Measurements from ENCODE around the gene PDE8A.

Gene PDE8A, protein sequence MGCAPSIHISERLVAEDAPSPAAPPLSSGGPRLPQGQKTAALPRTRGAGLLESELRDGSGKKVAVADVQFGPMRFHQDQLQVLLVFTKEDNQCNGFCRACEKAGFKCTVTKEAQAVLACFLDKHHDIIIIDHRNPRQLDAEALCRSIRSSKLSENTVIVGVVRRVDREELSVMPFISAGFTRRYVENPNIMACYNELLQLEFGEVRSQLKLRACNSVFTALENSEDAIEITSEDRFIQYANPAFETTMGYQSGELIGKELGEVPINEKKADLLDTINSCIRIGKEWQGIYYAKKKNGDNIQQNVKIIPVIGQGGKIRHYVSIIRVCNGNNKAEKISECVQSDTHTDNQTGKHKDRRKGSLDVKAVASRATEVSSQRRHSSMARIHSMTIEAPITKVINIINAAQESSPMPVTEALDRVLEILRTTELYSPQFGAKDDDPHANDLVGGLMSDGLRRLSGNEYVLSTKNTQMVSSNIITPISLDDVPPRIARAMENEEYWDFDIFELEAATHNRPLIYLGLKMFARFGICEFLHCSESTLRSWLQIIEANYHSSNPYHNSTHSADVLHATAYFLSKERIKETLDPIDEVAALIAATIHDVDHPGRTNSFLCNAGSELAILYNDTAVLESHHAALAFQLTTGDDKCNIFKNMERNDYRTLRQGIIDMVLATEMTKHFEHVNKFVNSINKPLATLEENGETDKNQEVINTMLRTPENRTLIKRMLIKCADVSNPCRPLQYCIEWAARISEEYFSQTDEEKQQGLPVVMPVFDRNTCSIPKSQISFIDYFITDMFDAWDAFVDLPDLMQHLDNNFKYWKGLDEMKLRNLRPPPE

DNA sequence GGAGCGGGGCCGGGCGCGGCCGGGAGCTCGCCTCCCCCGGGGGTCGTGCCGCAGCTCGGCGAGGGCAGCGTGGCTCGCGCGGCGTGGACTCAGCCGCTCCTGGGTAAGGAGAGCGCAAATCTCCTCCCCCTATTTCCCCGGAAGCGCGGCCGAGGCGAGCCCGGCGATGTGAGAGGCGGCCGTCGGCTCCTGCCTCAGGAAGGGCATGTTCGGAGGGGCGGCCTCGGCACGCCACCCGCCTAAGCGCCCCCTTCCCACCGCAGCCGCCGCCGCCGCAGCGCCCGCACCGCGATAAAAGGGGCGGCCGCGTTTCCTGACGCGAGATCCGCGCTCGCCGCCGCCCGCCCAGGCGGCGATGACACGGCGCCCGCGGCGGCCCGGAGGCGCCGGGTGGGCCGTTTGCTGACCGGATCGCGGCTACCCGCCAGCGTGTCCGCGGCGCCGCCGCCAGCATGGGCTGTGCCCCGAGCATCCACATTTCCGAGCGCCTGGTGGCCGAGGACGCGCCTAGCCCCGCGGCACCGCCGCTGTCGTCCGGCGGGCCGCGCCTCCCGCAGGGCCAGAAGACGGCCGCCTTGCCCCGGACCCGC, at the start of gene PDE8A:
TSS of gene PDE8A (plus strand) at position 146 of the 590 bp plus-strand sequence. CDS start at position 453, 307 bp downstream.
- no peak for DNase-seq (ENCODE audit: low spot score)

DNA sequence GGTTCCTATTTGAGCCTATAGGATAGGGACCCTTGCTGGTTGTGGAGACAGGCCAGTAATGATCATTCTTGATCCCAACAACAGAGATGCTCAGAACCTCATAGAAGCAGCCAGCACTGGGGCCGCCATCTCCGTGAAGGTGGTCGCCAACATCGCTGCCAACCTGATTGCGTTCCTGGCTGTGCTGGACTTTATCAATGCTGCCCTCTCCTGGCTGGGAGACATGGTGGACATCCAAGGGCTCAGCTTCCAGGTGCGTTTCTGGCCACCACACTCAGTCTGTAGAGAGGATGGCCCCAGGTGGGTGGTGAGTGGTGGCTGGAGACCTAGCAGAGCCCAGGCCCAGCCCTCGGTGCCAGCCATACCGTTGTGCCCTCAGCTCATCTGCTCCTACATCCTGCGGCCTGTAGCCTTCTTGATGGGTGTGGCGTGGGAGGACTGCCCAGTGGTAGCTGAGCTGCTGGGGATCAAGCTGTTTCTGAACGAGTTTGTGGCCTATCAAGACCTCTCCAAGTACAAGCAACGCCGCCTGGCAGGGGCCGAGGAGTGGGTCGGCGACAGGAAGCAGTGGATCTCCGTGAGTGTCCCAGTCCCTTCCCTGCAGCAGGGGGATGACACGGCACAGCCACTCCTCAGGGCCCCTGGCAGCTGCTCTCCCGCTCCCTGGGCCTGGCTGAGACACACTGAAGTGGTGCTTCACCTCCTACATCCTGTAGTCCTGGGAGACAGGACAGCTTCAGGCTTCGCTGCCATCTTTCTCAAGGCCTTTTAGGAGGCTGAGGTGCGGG, 46.5 kb upstream of the PDE8A start:
- no peak for DNase-seq (ENCODE audit: low spot score)

DNA sequence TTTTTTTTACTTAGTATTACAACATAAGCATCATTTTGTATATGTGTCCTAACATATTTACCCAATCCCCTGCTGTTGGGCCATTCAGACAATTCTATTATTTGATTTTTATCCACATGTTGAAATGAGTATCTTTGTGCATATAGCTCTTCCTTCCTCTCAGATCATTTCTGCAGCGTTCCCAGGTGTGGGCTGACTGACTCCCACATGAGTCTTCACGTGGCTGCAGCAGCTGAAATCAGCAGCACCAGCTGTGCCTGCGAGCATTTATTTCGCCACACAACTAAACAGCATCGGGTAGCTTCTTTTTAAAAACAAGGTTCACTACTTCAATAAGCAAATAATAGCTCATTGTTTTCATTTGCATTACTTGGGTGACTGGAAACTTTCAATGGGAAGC, 44.5 kb upstream of the PDE8A start:
- DNase-seq (ENCODE audit: low spot score), result no peak

DNA sequence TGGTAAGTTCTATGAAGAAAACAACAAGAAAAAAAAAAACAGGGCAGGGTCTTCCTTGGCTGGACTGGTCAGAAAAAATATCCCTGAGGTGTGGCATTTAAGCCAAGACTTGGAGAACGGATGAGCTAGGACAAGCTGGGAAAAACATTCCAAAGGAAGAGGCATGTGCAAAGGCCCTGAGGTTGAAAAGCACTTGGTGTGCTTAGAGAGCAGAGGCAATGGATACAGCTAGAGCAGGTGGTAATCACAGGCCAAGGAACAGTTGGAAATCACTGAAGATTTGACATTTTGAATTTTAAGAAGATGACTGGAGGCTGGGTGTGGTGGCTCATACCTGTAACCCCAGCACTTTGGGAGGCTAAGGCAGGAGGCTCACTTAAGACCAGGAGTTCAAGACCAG, 42.9 kb upstream of the PDE8A start:
- no peak for DNase-seq (ENCODE audit: low spot score)

DNA sequence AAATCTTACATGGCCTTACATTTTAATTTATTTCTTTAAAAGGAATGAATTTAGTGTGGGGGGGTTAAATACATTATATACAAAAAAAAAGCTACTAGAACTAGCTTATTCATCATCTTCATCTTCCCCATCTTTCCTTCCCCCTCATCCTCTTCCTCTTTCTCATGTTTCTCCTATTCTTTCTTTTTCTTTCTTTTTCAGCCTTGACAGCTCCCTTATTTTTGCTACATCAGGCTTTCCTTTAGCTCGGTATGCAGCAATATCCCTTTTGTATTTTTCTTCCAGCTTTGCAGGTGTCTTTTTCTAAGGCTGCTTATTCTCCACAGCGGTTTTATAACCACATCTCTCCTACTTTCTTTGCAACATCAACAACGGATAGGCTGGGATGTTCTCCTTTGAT, 41.3 kb upstream of the PDE8A start:
- no peak for DNase-seq (ENCODE audit: low spot score)

DNA sequence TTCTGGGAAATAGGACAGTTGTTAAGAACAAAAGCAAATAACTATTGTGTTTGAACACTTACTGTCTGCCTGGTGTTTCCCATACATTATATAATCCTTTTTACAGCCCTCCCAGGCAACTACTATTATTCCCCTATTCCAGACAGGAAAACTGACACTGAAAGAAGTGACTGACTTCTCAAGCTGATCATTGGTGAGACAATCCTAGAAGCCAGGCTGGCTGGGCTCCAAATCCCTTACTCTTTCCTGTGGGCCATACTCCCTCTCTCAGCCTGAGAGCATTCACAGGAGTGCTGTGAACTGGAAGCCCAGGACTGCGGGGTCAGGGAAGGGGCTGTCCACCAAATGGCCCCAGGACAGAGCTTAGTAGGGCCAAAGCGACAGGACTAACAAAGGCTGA, 39.2 kb upstream of the PDE8A start:
- no peak for DNase-seq (ENCODE audit: low spot score)

DNA sequence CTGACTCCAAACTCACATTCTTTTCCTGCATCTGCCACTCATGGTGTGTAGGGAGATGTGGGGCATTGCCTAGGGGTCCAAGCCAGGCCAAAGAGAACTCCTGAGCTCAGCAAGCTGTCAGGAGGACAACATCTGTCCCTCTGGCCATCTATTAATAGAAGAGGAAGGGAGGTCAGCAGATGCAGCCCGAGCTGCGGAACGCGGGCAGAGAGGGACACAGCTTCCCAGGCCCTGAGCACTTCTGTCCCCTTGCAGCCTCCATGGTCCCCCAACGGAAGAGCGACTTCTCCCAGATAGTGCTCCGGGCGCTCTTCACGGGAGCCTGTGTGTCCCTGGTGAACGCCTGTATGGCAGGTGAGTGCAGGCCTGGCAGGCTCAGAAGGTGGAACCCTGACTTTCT, 37.3 kb upstream of the PDE8A start:
- DNase-seq (ENCODE audit: low spot score), result no peak

DNA sequence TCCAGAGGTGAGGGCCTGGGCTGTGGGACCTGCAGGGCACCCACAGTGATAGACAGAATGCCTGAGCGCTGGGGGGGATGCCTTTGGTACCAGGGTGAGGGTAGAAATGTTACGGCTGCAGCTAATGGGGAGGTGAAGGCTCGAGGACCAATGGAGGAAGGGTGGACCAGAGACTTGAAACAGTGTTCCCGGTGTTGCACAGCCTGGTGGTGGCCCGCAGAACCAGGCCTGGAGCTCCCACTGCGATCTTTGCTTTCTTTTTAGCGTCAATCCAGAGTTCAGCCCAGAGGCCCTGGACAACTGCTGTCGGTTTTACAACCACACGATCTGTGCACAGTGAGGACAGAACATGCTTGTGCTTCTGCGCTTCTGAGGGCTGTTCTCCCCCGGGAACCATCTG, 36.8 kb upstream of the PDE8A start:
- no peak for DNase-seq (ENCODE audit: low spot score)

DNA sequence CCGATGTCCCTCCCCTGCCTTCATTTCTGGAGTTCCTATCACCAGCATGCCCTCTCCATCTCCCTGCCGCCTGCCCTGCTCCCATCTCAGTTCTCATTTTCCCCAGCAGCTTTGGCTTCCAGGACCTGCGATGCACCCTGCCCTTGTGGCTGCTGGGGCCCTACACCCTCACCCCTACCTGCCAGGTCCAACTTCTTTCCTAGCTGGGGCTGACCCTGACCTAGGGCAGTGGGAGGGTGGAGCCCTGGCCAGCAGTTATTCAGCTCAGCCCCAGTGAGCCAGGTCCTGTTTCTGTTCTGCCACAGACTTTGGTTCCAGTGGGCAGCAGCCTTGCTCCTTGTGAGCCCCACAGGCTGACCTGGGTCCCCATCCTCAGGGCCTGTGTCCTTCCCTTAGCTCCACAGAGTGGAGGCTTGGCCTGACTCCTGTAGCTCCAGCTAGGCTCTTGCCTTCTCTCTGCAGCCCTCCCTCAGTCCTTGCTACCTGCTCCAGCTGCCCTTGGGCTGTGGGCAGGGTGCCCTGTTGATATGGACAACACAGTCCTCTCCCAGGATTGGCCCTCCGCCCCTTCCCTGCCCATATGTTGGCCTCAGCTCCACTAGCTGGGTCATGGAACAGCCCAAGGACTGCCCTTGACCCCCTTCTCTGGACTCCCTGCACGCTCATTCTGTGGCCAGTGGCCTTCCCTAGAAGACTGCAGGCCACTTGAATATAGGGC, 34.7 kb upstream of the PDE8A start:
- no peak for DNase-seq (ENCODE audit: low spot score)

DNA sequence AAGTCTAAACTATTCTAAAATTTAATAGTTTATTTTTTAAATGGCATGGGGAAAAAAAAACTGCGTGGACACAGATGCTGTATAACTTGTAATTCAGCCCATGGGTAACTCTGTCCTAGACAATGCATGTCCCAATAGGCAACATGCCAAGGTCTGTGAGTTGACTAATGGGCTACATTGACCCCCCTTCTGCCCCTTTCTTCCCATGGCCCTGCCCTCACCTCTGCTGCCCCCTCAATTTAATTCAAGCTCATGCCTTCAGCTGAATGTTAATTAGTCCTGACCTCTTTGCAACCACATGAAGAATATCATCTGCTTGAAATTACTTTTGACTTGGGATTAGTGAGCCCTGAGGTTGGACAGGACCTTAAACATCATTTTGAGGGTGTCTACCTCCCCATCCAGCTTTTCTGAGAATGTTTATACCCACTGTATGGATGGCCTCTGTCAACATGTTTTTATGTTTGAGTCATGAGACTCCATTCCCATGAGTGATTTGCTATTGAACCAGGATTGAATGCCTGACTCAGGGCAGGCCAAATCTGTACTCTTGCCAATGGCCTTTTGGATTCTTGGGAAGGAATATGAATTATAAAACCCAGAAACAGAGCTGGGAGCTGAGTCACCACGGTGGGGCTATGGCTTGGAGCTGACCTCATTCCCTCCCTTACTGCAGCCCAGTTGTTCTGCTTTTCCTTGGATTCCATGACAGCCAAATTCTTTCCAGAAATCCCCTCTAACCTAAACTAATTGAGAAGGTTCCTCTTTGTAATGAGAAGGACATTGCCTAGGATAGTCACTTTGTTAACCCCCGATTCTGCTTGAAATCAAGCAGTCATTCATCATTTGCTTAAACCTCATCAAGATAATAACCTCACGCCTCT, 33.5 kb upstream of the PDE8A start:
- DNase-seq (ENCODE audit: low spot score), result peak; percentile 51

DNA sequence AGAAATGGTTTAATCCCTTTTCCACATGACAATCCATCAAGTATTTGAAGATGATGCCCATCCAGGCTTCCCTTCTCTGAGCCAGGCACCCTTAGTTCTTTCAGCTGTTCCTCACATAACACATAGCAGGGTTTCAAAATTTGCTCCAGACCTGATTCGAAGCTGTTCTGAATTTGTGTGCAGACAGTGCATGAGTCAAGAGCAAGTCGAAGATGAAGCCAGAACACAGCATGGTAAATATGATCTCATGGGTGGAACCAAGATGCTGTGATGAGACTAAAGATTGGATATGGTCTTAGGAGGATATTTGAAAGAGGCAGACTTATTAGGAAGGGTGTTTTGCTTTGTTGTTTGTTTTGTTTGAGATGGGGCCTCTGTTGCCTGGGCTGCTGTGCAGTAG, 32.6 kb upstream of the PDE8A start:
- DNase-seq (ENCODE audit: low spot score), result peak; percentile 24

DNA sequence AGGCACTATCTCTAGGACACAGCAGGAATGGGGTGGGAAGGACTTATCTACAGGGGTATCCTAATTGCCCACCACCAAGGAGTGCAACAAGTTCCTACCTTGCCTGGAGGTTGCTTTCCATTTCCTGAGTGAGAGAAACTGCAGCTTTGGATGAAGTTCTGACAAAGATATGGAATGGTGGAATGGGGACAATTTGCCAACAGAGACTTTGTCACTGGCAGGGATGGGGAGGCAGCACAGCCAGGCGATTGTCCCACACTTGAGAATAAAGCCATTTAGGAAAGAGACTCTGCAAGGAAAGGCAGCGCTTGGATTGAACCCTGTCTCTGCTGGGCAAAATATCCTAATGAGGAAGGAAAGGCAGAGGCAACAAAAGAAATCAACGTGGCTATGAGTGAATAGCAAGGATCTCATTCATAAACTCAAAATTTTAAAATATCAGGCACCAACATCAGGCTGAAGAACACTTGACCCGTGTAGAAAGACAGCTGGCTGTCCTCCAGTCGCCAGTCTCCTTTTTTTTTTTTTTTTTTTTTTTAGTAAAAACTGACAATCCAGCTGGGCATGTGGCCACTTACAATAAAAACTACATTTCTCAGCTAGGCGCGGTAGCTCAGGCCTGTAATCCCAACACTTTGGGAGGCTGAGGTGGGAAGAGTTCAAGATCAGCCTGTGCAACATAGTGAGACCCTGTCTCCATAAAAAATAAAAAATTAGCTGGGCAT, 31.6 kb upstream of the PDE8A start:
- peak; percentile 91 for DNase-seq (ENCODE audit: low spot score)

DNA sequence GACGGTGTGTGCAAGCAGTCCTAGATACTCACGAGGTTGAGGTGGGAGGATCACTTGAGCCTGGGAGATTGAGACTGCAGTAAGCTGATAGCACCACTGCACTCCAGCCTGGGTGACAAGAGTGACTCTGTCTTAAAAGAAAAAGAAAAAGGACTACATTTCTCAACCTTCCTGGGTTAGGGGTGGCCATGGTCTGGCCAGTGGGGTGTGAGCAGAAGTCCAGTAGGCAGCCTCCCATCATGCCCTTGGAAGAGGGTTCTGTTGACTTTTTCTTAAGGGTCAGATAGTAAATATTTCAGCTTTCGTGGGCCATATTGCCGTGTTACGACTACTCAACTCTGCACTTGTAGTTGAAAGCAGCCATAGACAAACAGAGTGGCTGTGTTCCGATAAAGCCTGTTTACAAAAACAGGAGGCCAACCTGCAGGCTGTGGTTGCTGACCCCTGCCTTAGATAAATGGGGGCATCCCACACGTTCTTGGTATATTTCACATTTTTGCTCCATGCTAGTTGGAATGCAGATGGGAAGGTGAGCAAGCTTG, 31.0 kb upstream of the PDE8A start:
- DNase-seq (ENCODE audit: low spot score), result no peak

DNA sequence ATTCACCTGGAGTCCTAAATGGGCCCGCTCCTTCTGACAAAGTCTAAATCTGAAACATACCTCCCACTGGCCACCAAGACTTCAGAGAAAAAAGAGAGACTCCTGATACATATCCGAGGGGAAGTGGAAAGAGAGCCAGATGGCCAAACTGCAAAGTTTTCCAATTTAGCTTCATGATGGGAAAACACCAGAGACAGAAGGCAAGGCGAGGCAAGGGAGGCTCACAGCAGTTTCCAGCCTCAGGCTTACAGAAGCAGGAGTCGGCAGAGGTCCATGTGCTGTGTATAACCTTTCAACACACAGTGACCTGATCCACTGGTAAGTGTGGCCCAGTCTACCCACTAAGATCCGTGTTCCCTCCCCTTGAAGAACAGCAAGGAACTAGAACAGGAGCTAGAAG, 29.9 kb upstream of the PDE8A start:
- no peak for DNase-seq (ENCODE audit: low spot score)

DNA sequence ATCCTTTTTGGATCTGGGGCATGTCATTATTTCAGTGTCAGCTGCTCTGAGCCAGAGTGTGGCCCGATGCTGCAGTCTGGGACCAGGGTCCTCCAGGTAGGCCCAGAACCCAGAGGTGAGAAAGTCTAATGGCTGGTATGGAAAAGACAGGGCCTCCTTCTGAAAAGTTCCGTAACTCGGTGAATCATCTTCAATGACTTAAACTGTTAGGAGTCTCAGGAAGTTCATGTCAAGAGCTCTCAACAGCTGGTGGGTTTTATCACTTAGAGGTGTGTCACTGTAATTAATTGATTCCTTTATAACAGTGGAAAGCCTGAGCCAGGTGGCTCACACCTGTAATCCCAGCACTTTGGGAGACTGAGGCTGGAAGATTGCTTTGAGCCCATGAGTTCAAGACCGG, 28.5 kb upstream of the PDE8A start:
- DNase-seq (ENCODE audit: low spot score), result no peak

DNA sequence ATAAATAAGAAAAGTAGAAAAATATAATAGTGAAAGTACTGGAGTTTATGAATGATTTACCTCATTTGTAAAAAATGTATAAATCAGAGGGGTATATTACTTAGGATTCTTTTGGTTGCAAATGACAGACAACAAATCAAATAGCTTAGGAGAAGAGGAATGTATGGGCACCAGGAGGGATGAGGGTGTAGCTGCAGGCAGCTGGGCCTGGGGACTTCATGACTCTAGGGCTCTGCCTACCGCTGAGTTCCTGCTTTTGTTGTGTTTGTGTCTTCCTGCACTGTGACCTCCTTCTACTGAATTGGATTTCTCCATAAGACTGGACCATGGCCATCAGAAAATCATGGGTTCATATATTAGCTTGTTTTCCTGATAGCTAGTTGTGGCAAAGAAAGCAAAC, 27.9 kb upstream of the PDE8A start:
- DNase-seq (ENCODE audit: low spot score), result no peak

DNA sequence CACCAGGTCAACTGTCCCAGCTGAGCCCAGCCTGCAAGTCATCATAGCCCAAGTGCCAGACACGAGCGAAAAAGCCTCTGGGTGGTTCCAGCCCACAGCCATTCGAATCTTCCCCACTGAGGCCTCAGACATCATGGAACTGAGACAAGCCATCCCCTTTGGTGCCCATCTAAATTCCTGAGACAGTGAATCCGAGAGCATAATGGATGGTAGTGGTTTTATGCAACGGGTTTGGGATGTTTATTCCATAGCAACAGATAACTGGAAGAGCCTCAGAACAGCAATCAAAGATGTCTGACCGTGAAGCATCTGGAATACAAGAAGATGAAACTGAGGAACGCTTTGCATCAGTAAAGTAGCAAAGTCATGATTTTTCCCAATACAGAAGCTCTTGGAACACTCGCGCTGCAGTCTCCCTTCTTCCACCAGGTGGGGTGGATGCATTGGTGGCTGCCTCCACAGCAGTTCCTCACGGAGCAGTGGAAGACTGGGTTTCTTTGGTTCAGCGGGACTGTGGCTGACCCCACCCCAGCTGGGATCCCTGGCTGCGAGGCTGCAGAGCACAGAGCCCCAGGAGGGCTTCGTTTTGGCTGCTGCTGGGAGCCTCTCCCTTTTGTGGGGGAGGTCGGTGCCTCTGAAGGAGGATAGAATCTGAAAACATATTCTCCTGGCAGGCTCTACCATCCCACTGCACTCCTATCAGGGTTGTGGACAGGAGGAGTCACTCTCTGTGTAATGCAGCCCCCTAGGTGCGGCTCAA, 26.4 kb upstream of the PDE8A start:
- DNase-seq (ENCODE audit: low spot score), result peak; percentile 89

DNA sequence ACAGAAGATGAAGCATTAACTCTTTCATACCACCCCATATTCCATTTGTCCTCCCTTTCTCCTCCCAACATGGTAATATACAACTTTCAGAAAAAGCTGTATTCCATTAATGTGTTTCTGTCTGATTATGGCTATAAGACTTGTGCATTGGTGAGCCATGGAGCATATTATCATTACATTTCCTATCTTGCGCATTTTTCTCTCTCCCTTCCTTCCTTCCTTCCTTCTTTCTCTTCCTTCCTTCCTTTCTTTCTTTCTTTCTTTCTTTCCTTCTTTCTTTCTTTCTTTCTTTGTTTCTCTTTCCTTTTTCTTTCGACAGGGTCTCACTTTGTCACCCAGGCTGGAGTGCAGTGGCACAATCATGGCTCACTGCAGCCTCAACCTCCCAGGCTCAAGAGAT, 25.5 kb upstream of the PDE8A start:
- no peak for DNase-seq (ENCODE audit: low spot score)
